OCI-LY7 (cell line): ENCODE measurements around the gene MBD3. TPM values are rescaled to one million over a fixed set of nuclear protein-coding genes. Genes with fewer than 3 reads are reported as not detected.

ENCODE experiments used
- BruUV-seq: library from RNA; stranded (reverse); fragments of 400-500 nt; replicated peaks from 2 replicates; lab custom pipeline; 2021; lab: Mats Ljungman, UMichigan
- CTCF ChIA-PET: fragments of 300-600 bp; sonication (Branson Sonifier 250); formaldehyde crosslinking; loops from one replicate; lab custom pipeline; 2022; ENCODE audit warnings: antibody characterized with exemption; ENCODE audit not compliant: unreplicated experiment; lab: Charles Lee
- POLR2A ChIA-PET: fragments of 300-600 bp; sonication (Branson Sonifier 250); formaldehyde crosslinking; loops from one replicate; lab custom pipeline; 2022; ENCODE audit warnings: antibody characterized with exemption; lab: Charles Lee
- DNase-seq: peaks from one replicate; pipeline ENCODE4 v3.0.0-alpha.2; 2015; ENCODE audit warnings: low spot score
- H2AFZ ChIP-seq: fragments of 200-600 bp; sonication (generic), shearing (Covaris generic); 2 replicates; pipeline ENCODE4 v1.6.1; 2014; ENCODE audit warnings: mild to moderate bottlenecking, antibody characterized with exemption, low read length, moderate library complexity
- H3K27ac ChIP-seq: fragments of 200-600 bp; sonication (generic); 2 replicates; pipeline ENCODE4 v1.5.1; 2014; ENCODE audit warnings: mixed run types, low read depth, mild to moderate bottlenecking, moderate library complexity, low read length, inconsistent platforms; ENCODE audit not compliant: poor library complexity, severe bottlenecking
- H3K36me3 ChIP-seq: fragments of 200-600 bp; sonication (generic); 2 replicates; pipeline ENCODE4 v1.6.1; 2014; ENCODE audit warnings: mild to moderate bottlenecking, antibody characterized with exemption, low read length, moderate library complexity, mixed read lengths; ENCODE audit not compliant: insufficient read depth
- H3K4me1 ChIP-seq: fragments of 200-600 bp; sonication (generic); 2 replicates; pipeline ENCODE4 v1.5.1; 2014; ENCODE audit warnings: mild to moderate bottlenecking, low read length; ENCODE audit not compliant: insufficient read depth, poor library complexity, severe bottlenecking
- H3K4me2 ChIP-seq: fragments of 200-600 bp; sonication (generic); 2 replicates; pipeline ENCODE4 v1.6.1; 2014; ENCODE audit warnings: mild to moderate bottlenecking, low read length
- H3K4me3 ChIP-seq: fragments of 200-600 bp; sonication (generic); 2 replicates; pipeline ENCODE4 v1.5.1; 2014; ENCODE audit warnings: mild to moderate bottlenecking, low read depth, low read length; ENCODE audit not compliant: poor library complexity, severe bottlenecking
- H3K79me2 ChIP-seq: fragments of 200-600 bp; sonication (generic); 2 replicates; pipeline ENCODE4 v1.6.1; 2016; ENCODE audit warnings: low read depth, mild to moderate bottlenecking, low read length, moderate library complexity, mixed read lengths; ENCODE audit not compliant: insufficient read depth
- H3K9me2 ChIP-seq: fragments of 200-600 bp; sonication (generic); 2 replicates; pipeline ENCODE4 v1.6.1; 2016; ENCODE audit warnings: mild to moderate bottlenecking, low read length, mixed read lengths; ENCODE audit not compliant: insufficient read depth
- H3K9me3 ChIP-seq: fragments of 200-600 bp; sonication (generic); 2 replicates; pipeline ENCODE4 v1.6.1; 2014; ENCODE audit warnings: mild to moderate bottlenecking, mixed run types, low read length, mixed read lengths
- H4K20me1 ChIP-seq: fragments of 200-600 bp; sonication (generic); 2 replicates; pipeline ENCODE4 v1.6.1; 2014; ENCODE audit warnings: mild to moderate bottlenecking, antibody characterized with exemption, low read length, moderate library complexity, mixed read lengths; ENCODE audit not compliant: insufficient read depth
- CTCF ChIP-seq: fragments of 200-600 bp; sonication (generic); conservative IDR thresholded peaks from 2 replicates; pipeline ENCODE4 v1.5.1; 2014; ENCODE audit warnings: mild to moderate bottlenecking, antibody characterized with exemption, low read length, moderate library complexity, mixed read lengths
- EZH2phosphoT487 ChIP-seq: fragments of 200-600 bp; sonication (generic); IDR thresholded peaks from 2 replicates; pipeline ENCODE4 v1.6.1; 2018; ENCODE audit warnings: low read depth, borderline replicate concordance, mild to moderate bottlenecking, mixed run types, antibody characterized with exemption, low read length, moderate library complexity, mixed read lengths
- intact Hi-C: fragments of 100-400 bp; cut with micrococcal nuclease; formaldehyde crosslinking; loops from one replicate; pipeline ENCODE4 v1.10.0; 2022; ENCODE audit not compliant: unreplicated experiment
- total RNA-seq, 2 experiments: library from RNA; depleted of rRNA in 1 of 2; stranded (reverse); fragments of >200 nt in 1 of 2; shearing (Covaris generic) in 1 of 2; gene quantifications; 2 replicates each; pipeline ENCODE4 v1.2.3, GENCODE V29; 2014 to 2022

MBD3 gene
- total RNA-seq, 2 experiments from 2014 or later, result 168 to 172 TPM

GRCh38 chr19:1601613-1602064 is 9.0 kb upstream of the MBD3 start:
- DNase-seq, result no peak
- peaks cover 12% of the 10 kb centered on the region for H3K4me1 ChIP-seq
- CTCF ChIA-PET, result no interaction called here
- no peak overlapping the region for H2AFZ ChIP-seq
- intact Hi-C loops, result no loop called here
- no peaks in the 10 kb centered on the region for H3K9me3 ChIP-seq
- BruUV-seq, result no TSS peak
- peaks cover 45% of the 10 kb centered on the region for H3K79me2 ChIP-seq
- peaks cover 59% of the 10 kb centered on the region for H3K36me3 ChIP-seq
- H3K4me3 ChIP-seq, result no peak overlapping the region
- no peaks in the 10 kb centered on the region for H4K20me1 ChIP-seq
- no peak overlapping the region for H3K4me2 ChIP-seq
- H3K9me2 ChIP-seq, result no peaks in the 10 kb centered on the region
- no peak overlapping the region for H3K27ac ChIP-seq
- POLR2A ChIA-PET, result interaction anchor here (1.5 kb wide), 1 partner anchor 9 kb away, joined by 4 read pairs; the partner anchor contains the start of gene MBD3
- TF ChIP-seq CTCF (peak; percentile 51), EZH2phosphoT487 (no peak)

GRCh38 chr19:1599460-1599846 is 6.8 kb upstream of the MBD3 start:
- no peak overlapping the region for H2AFZ ChIP-seq
- H3K9me2 ChIP-seq, result no peaks in the 10 kb centered on the region
- POLR2A ChIA-PET, result interaction anchor here (0.6 kb wide), 1 partner anchor 42 kb away, joined by 5 read pairs; no protein-coding TSS in a partner anchor
- H3K27ac ChIP-seq, result no peak overlapping the region
- no peak overlapping the region for H3K4me2 ChIP-seq
- no peaks in the 10 kb centered on the region for H4K20me1 ChIP-seq
- CTCF ChIA-PET, result no interaction called here
- TF ChIP-seq CTCF (no peak), EZH2phosphoT487 (no peak)
- intact Hi-C loops, result no loop called here
- BruUV-seq, result no TSS peak
- peaks cover 4% of the 10 kb centered on the region for H3K4me1 ChIP-seq
- H3K36me3 ChIP-seq, result peaks cover 68% of the 10 kb centered on the region
- no peak for DNase-seq
- H3K9me3 ChIP-seq, result no peaks in the 10 kb centered on the region
- no peak overlapping the region for H3K4me3 ChIP-seq
- H3K79me2 ChIP-seq, result peaks cover 38% of the 10 kb centered on the region

GRCh38 chr19:1598777-1599459 is 6.3 kb upstream of the MBD3 start:
- no peaks in the 10 kb centered on the region for H3K4me1 ChIP-seq
- H3K4me3 ChIP-seq, result no peak overlapping the region
- ChIA-PET CTCF (no interaction called here), POLR2A (interaction anchor here (0.6 kb wide), 1 partner anchor 63 kb away, joined by 4 read pairs; no protein-coding TSS in a partner anchor)
- DNase-seq, result no peak
- H3K9me3 ChIP-seq, result no peaks in the 10 kb centered on the region
- peaks cover 71% of the 10 kb centered on the region for H3K36me3 ChIP-seq
- no peaks in the 10 kb centered on the region for H3K9me2 ChIP-seq
- H3K4me2 ChIP-seq, result no peak overlapping the region
- H4K20me1 ChIP-seq, result no peaks in the 10 kb centered on the region
- H3K79me2 ChIP-seq, result peaks cover 33% of the 10 kb centered on the region
- H2AFZ ChIP-seq, result no peak overlapping the region
- H3K27ac ChIP-seq, result no peak overlapping the region
- no peak for TF ChIP-seq EZH2phosphoT487
- TF ChIP-seq CTCF, result no peak
- intact Hi-C loops, result no loop called here
- BruUV-seq, result no TSS peak
